Measurements from ENCODE around the gene PIK3C2A. TPM values are rescaled to one million over a fixed set of nuclear protein-coding genes. Genes with fewer than 3 reads are reported as not detected.

Gene PIK3C2A
- polyA plus RNA-seq, 1 of the 3 experiments (the other 2 are of a cell fraction), result 9.3 TPM

DNA sequence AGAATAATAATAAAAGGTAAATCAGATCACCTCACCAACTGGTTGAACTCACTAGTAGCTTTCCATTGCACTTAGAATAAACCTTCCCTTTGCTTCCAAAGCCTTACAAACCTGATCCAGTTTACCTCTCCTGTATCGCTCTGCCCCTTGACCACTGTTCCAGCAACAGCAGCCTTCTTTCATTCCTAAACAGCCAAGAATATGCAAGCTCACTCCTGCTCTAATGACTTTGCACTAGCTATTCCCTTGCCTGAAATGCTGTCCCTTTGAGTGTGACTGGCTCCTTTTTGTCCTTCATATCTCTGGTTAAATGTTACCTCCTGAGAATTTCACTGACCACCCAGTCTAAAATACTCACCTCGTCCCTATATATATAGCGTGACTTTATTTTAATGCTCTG lies 9.6 kb upstream of the PIK3C2A start:
- TF ChIP-seq SMC3 (IDR thresholded peaks at IDR 0.05; ENCODE audit: low read depth, low read length), result no peak
- no peak for TF ChIP-seq RAD21 (IDR thresholded peaks at IDR 0.05; ENCODE audit: low read length)
- TF ChIP-seq TAF1 (IDR thresholded peaks at IDR 0.05; ENCODE audit: borderline replicate concordance, low read depth, low read length), result no peak
- no peak for TF ChIP-seq ELF1 (IDR thresholded peaks at IDR 0.05)
- TF ChIP-seq NRF1 (IDR thresholded peaks at IDR 0.05; ENCODE audit: low read depth, low read length), result no peak
- TF ChIP-seq, protein P1, sequence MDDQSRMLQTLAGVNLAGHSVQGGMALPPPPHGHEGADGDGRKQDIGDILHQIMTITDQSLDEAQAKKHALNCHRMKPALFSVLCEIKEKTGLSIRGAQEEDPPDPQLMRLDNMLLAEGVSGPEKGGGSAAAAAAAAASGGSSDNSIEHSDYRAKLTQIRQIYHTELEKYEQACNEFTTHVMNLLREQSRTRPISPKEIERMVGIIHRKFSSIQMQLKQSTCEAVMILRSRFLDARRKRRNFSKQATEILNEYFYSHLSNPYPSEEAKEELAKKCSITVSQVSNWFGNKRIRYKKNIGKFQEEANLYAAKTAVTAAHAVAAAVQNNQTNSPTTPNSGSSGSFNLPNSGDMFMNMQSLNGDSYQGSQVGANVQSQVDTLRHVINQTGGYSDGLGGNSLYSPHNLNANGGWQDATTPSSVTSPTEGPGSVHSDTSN (IDR thresholded peaks at IDR 0.05), result no peak
- TF ChIP-seq FOXM1 (IDR thresholded peaks at IDR 0.05; ENCODE audit: low read depth), result no peak
- TF ChIP-seq YY1 (IDR thresholded peaks at IDR 0.05; ENCODE audit: low read depth), result no peak
- TF ChIP-seq FOXJ3 (CRISPR knock-in tag; IDR thresholded peaks at IDR 0.05), result no peak
- TF ChIP-seq, protein P2, sequence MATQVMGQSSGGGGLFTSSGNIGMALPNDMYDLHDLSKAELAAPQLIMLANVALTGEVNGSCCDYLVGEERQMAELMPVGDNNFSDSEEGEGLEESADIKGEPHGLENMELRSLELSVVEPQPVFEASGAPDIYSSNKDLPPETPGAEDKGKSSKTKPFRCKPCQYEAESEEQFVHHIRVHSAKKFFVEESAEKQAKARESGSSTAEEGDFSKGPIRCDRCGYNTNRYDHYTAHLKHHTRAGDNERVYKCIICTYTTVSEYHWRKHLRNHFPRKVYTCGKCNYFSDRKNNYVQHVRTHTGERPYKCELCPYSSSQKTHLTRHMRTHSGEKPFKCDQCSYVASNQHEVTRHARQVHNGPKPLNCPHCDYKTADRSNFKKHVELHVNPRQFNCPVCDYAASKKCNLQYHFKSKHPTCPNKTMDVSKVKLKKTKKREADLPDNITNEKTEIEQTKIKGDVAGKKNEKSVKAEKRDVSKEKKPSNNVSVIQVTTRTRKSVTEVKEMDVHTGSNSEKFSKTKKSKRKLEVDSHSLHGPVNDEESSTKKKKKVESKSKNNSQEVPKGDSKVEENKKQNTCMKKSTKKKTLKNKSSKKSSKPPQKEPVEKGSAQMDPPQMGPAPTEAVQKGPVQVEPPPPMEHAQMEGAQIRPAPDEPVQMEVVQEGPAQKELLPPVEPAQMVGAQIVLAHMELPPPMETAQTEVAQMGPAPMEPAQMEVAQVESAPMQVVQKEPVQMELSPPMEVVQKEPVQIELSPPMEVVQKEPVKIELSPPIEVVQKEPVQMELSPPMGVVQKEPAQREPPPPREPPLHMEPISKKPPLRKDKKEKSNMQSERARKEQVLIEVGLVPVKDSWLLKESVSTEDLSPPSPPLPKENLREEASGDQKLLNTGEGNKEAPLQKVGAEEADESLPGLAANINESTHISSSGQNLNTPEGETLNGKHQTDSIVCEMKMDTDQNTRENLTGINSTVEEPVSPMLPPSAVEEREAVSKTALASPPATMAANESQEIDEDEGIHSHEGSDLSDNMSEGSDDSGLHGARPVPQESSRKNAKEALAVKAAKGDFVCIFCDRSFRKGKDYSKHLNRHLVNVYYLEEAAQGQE (IDR thresholded peaks at IDR 0.05; ENCODE audit: low read depth, low read length), result no peak
- TF ChIP-seq EP300 (IDR thresholded peaks at IDR 0.05; ENCODE audit: borderline replicate concordance in 1 of 2, low read depth in 1 of 2, low read length in 1 of 2), result no peak
- TF ChIP-seq EZH2phosphoT487 (IDR thresholded peaks at IDR 0.05; ENCODE audit: borderline replicate concordance, low read depth), result no peak
- TF ChIP-seq, protein P3, sequence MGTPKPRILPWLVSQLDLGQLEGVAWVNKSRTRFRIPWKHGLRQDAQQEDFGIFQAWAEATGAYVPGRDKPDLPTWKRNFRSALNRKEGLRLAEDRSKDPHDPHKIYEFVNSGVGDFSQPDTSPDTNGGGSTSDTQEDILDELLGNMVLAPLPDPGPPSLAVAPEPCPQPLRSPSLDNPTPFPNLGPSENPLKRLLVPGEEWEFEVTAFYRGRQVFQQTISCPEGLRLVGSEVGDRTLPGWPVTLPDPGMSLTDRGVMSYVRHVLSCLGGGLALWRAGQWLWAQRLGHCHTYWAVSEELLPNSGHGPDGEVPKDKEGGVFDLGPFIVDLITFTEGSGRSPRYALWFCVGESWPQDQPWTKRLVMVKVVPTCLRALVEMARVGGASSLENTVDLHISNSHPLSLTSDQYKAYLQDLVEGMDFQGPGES (IDR thresholded peaks at IDR 0.05; ENCODE audit: low read depth, low read length), result no peak
- TF ChIP-seq GATA2 (CRISPR knock-in tag; IDR thresholded peaks at IDR 0.05), result no peak
- no peak for TF ChIP-seq GABPA (IDR thresholded peaks at IDR 0.05; ENCODE audit: low read depth)
- TF ChIP-seq, protein P4, sequence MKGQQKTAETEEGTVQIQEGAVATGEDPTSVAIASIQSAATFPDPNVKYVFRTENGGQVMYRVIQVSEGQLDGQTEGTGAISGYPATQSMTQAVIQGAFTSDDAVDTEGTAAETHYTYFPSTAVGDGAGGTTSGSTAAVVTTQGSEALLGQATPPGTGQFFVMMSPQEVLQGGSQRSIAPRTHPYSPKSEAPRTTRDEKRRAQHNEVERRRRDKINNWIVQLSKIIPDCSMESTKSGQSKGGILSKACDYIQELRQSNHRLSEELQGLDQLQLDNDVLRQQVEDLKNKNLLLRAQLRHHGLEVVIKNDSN (IDR thresholded peaks at IDR 0.05; ENCODE audit: borderline replicate concordance, low read depth), result no peak
- TF ChIP-seq NFIC (IDR thresholded peaks at IDR 0.05; ENCODE audit: borderline replicate concordance), result no peak
- TF ChIP-seq, protein P5, sequence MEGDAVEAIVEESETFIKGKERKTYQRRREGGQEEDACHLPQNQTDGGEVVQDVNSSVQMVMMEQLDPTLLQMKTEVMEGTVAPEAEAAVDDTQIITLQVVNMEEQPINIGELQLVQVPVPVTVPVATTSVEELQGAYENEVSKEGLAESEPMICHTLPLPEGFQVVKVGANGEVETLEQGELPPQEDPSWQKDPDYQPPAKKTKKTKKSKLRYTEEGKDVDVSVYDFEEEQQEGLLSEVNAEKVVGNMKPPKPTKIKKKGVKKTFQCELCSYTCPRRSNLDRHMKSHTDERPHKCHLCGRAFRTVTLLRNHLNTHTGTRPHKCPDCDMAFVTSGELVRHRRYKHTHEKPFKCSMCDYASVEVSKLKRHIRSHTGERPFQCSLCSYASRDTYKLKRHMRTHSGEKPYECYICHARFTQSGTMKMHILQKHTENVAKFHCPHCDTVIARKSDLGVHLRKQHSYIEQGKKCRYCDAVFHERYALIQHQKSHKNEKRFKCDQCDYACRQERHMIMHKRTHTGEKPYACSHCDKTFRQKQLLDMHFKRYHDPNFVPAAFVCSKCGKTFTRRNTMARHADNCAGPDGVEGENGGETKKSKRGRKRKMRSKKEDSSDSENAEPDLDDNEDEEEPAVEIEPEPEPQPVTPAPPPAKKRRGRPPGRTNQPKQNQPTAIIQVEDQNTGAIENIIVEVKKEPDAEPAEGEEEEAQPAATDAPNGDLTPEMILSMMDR (IDR thresholded peaks at IDR 0.05), result no peak
- no peak for TF ChIP-seq TCF12 (IDR thresholded peaks at IDR 0.05)
- no peak for TF ChIP-seq SIN3A (IDR thresholded peaks at IDR 0.05; ENCODE audit: borderline replicate concordance, low read depth, low read length)
- no peak for DNase-seq
- Histone ChIP-seq H3K4me1 (ENCODE audit: control insufficient read depth in 1 of 2, insufficient read depth in 2 of 2, low read depth in 1 of 2, low read length in 1 of 2) (no peaks in the 10 kb centered on the region), H3K9me3 (peaks cover 4% of the 10 kb centered on the region; the same call in 1 of the 2 replicates), H3K4me3 (ENCODE audit: low read depth in 2 of 2, low read length in 1 of 2) (no peak overlapping the region), H3K36me3 (replicated peaks in 1 of 2; ENCODE audit: control insufficient read depth in 1 of 2, insufficient read depth in 2 of 2, low read length in 1 of 2) (no peaks in the 10 kb centered on the region), H4K20me1 (ENCODE audit: insufficient read depth) (no peaks in the 10 kb centered on the region), H3K79me2 (ENCODE audit: insufficient read depth) (no peaks in the 10 kb centered on the region), H3K9ac (no peak overlapping the region), H3K27ac (ENCODE audit: low read depth in 2 of 2, low read length in 1 of 2) (no peak overlapping the region), H3F3A (replicated peaks; ENCODE audit: insufficient read depth) (no peaks in the 10 kb centered on the region), H3K9me2 (no peaks in the 10 kb centered on the region), H3K4me2 (no peak overlapping the region), H3K27me3 (ENCODE audit: insufficient read depth) (no peaks in the 10 kb centered on the region), H2AFZ (ENCODE audit: low read depth) (no peak overlapping the region)
- 94% methylated on average over 3 of the region's 3 CpGs for WGBS (ENCODE audit: low lambda C conversion rate)
- ChIA-PET POLR2A (no interaction called here), CTCF (interaction anchor here (1.5 kb wide), 1 partner anchor 13 kb away, joined by 10 read pairs; no protein-coding TSS in a partner anchor)
